HEK293 (cell line): Measurements from ENCODE around the gene SLC38A3.

Experiments used
- EGR2 ChIP-seq: fragments of 450-650 bp; formaldehyde crosslinking; IDR thresholded peaks from 2 replicates; pipeline ENCODE4 v1.5.1; 2016; ENCODE audit warnings: low read depth, missing biosample characterization, missing genetic modification characterization
- REST ChIP-seq: fragments of 450-650 bp; formaldehyde crosslinking; IDR thresholded peaks from 2 replicates; pipeline ENCODE4 v1.5.1; 2016; ENCODE audit warnings: missing biosample characterization, missing genetic modification characterization
- TCF7L2 ChIP-seq: IDR thresholded peaks from 2 replicates; pipeline ENCODE4 v1.6.1; 2011; ENCODE audit warnings: low read depth, mild to moderate bottlenecking, inconsistent platforms, low read length, moderate library complexity, borderline replicate concordance
- ZBTB21 ChIP-seq: fragments of 450-650 bp; formaldehyde crosslinking; IDR thresholded peaks from 2 replicates; pipeline ENCODE4 v1.5.1; 2017; ENCODE audit warnings: missing biosample characterization, missing genetic modification characterization
- ZBTB8A ChIP-seq: fragments of 450-650 bp; formaldehyde crosslinking; IDR thresholded peaks from 2 replicates; pipeline ENCODE4 v1.5.1; 2016; ENCODE audit warnings: missing biosample characterization, missing genetic modification characterization
- ZNF266 ChIP-seq: fragments of 450-650 bp; formaldehyde crosslinking; IDR thresholded peaks from 2 replicates; pipeline ENCODE4 v1.5.1; 2016; ENCODE audit warnings: missing biosample characterization, missing genetic modification characterization, low read depth
- ZNF324 ChIP-seq: fragments of 450-650 bp; formaldehyde crosslinking; IDR thresholded peaks from 2 replicates; pipeline ENCODE4 v1.5.1; 2016; ENCODE audit warnings: missing biosample characterization, missing genetic modification characterization
- ZNF600 ChIP-seq: fragments of 450-650 bp; formaldehyde crosslinking; IDR thresholded peaks from 2 replicates; pipeline ENCODE4 v1.5.1; 2016; ENCODE audit warnings: missing biosample characterization, missing genetic modification characterization
- ZNF707 ChIP-seq: fragments of 450-650 bp; formaldehyde crosslinking; IDR thresholded peaks from 2 replicates; pipeline ENCODE4 v1.5.1; 2016; ENCODE audit warnings: missing biosample characterization, missing genetic modification characterization
- ZNF792 ChIP-seq: fragments of 450-650 bp; formaldehyde crosslinking; IDR thresholded peaks from 2 replicates; pipeline ENCODE4 v1.5.1; 2016; ENCODE audit warnings: missing biosample characterization, missing genetic modification characterization
- TF ChIP-seq, protein P1 (sequence below): fragments of 450-650 bp; formaldehyde crosslinking; IDR thresholded peaks from 2 replicates; pipeline ENCODE4 v1.5.1; 2016; ENCODE audit warnings: missing biosample characterization, missing genetic modification characterization
- TF ChIP-seq, protein P2 (sequence below): fragments of 450-650 bp; formaldehyde crosslinking; IDR thresholded peaks from 2 replicates; pipeline ENCODE4 v1.5.1; 2016; ENCODE audit warnings: missing biosample characterization, missing genetic modification characterization
- TF ChIP-seq, protein P3 (sequence below): fragments of 450-650 bp; formaldehyde crosslinking; IDR thresholded peaks from 2 replicates; pipeline ENCODE4 v1.5.1; 2017; ENCODE audit warnings: missing biosample characterization, missing genetic modification characterization
- TF ChIP-seq, protein P4 (sequence below): fragments of 450-650 bp; formaldehyde crosslinking; IDR thresholded peaks from 2 replicates; pipeline ENCODE4 v1.5.1; 2016; ENCODE audit warnings: missing biosample characterization, missing genetic modification characterization

DNA sequence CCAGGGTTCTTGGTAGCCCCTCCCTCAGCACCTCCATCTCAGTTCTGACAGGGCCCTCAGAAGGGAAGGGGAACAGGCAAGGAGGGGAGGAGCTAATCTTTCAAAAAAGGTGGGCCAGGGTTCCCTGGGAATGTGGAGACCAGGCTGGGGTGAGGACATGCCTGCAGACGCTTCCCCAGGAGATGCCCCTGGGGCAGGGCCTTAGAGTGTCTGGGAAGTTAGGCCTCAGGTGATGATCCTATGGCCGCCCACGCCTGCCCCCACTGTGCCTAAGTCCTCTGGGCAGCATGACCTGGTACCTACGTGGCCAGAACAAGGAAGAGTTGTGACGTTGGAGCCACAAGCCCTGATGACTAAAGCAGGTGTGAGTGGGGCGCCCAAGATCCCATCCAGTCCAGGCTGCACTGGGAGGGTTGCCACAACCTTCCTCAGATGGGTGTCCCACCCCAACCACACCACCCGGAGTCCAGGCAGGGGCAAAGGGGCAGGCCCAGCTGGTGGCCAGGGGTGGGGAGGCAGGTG, 60.0 kb downstream of the SLC38A3 start:
- TF ChIP-seq ZBTB21 (tag by site-specific recombination) (no peak), ZBTB8A (tag by site-specific recombination) (no peak; the same call in 1 of the 2 replicates), EGR2 (tag by site-specific recombination) (no peak), TCF7L2 (no peak), REST (no peak), ZNF707 (no peak), ZNF266 (tag by site-specific recombination) (no peak), ZNF792 (no peak), ZNF324 (tag by site-specific recombination) (no peak), ZNF600 (tag by site-specific recombination) (no peak)
- TF ChIP-seq, protein P1, sequence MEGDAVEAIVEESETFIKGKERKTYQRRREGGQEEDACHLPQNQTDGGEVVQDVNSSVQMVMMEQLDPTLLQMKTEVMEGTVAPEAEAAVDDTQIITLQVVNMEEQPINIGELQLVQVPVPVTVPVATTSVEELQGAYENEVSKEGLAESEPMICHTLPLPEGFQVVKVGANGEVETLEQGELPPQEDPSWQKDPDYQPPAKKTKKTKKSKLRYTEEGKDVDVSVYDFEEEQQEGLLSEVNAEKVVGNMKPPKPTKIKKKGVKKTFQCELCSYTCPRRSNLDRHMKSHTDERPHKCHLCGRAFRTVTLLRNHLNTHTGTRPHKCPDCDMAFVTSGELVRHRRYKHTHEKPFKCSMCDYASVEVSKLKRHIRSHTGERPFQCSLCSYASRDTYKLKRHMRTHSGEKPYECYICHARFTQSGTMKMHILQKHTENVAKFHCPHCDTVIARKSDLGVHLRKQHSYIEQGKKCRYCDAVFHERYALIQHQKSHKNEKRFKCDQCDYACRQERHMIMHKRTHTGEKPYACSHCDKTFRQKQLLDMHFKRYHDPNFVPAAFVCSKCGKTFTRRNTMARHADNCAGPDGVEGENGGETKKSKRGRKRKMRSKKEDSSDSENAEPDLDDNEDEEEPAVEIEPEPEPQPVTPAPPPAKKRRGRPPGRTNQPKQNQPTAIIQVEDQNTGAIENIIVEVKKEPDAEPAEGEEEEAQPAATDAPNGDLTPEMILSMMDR (tag by site-specific recombination), result no peak
- TF ChIP-seq, protein P2, sequence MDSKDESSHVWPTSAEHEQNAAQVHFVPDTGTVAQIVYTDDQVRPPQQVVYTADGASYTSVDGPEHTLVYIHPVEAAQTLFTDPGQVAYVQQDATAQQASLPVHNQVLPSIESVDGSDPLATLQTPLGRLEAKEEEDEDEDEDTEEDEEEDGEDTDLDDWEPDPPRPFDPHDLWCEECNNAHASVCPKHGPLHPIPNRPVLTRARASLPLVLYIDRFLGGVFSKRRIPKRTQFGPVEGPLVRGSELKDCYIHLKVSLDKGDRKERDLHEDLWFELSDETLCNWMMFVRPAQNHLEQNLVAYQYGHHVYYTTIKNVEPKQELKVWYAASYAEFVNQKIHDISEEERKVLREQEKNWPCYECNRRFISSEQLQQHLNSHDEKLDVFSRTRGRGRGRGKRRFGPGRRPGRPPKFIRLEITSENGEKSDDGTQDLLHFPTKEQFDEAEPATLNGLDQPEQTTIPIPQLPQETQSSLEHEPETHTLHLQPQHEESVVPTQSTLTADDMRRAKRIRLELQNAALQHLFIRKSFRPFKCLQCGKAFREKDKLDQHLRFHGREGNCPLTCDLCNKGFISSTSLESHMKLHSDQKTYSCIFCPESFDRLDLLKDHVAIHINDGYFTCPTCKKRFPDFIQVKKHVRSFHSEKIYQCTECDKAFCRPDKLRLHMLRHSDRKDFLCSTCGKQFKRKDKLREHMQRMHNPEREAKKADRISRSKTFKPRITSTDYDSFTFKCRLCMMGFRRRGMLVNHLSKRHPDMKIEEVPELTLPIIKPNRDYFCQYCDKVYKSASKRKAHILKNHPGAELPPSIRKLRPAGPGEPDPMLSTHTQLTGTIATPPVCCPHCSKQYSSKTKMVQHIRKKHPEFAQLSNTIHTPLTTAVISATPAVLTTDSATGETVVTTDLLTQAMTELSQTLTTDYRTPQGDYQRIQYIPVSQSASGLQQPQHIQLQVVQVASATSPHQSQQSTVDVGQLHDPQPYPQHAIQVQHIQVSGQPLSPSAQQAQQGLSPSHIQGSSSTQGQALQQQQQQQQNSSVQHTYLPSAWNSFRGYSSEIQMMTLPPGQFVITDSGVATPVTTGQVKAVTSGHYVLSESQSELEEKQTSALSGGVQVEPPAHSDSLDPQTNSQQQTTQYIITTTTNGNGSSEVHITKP (tag by site-specific recombination), result no peak
- TF ChIP-seq, protein P3, sequence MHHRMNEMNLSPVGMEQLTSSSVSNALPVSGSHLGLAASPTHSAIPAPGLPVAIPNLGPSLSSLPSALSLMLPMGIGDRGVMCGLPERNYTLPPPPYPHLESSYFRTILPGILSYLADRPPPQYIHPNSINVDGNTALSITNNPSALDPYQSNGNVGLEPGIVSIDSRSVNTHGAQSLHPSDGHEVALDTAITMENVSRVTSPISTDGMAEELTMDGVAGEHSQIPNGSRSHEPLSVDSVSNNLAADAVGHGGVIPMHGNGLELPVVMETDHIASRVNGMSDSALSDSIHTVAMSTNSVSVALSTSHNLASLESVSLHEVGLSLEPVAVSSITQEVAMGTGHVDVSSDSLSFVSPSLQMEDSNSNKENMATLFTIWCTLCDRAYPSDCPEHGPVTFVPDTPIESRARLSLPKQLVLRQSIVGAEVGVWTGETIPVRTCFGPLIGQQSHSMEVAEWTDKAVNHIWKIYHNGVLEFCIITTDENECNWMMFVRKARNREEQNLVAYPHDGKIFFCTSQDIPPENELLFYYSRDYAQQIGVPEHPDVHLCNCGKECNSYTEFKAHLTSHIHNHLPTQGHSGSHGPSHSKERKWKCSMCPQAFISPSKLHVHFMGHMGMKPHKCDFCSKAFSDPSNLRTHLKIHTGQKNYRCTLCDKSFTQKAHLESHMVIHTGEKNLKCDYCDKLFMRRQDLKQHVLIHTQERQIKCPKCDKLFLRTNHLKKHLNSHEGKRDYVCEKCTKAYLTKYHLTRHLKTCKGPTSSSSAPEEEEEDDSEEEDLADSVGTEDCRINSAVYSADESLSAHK (tag by site-specific recombination), result no peak
- TF ChIP-seq, protein P4, sequence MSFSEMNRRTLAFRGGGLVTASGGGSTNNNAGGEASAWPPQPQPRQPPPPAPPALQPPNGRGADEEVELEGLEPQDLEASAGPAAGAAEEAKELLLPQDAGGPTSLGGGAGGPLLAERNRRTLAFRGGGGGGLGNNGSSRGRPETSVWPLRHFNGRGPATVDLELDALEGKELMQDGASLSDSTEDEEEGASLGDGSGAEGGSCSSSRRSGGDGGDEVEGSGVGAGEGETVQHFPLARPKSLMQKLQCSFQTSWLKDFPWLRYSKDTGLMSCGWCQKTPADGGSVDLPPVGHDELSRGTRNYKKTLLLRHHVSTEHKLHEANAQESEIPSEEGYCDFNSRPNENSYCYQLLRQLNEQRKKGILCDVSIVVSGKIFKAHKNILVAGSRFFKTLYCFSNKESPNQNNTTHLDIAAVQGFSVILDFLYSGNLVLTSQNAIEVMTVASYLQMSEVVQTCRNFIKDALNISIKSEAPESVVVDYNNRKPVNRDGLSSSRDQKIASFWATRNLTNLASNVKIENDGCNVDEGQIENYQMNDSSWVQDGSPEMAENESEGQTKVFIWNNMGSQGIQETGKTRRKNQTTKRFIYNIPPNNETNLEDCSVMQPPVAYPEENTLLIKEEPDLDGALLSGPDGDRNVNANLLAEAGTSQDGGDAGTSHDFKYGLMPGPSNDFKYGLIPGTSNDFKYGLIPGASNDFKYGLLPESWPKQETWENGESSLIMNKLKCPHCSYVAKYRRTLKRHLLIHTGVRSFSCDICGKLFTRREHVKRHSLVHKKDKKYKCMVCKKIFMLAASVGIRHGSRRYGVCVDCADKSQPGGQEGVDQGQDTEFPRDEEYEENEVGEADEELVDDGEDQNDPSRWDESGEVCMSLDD (tag by site-specific recombination), result no peak
